GM18498 (cell line): ENCODE measurements around the gene MAGEF1.

ENCODE experiments used
- ATAC-seq: cut with Tn5 transposase; IDR thresholded peaks from one replicate; pipeline ENCODE4 v1.9.1; 2021; ENCODE audit warnings: mild to moderate bottlenecking, moderate library complexity; ENCODE audit not compliant: unreplicated experiment

Gene MAGEF1

GRCh38 chr3:184672977-184673870, 38.6 kb downstream of the MAGEF1 start:
- ATAC-seq = no peak

DNA sequence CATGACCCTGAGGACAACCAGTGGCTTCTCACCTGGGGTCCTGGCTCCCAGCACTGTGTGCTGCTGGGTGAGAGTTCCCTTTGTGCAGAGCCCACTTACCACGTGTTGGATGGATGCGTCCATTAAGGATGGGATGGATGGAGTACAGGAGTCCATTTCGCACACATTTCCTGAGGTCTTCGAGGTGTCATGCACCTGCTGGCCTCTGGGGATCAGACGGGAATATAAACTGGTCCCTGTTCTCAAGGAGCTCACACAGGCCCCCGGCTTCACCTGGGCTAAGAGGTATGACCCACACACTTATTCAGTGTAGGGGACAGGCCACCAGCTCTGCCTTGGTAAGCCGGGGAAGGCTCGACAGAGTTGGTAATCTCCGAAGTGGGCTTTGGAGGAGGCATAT, 39.5 kb downstream of the MAGEF1 start:
- no peak for ATAC-seq

- ATAC-seq = no peak
These were observed 41.7 kb downstream of the MAGEF1 start for GRCh38 chr3:184670091-184670602.

DNA sequence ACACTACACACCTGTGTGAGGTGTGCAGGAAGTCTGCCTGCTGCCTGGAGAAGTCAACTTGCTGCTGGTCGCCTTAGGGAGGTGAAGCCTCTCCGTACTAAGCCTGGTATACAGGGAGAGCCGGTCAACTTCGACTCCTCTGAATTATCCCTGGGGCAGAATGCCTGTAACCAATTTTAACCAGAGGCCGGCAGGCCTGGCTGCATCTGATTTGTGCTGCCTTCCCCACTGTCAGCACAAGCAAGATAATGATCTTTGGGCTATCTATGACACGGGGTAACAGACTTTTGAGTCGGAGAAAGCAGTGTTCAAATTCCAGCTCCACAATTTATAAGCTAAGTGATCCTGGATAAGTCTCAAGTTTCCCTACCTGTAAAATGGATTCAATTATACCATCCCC, 42.3 kb downstream of the MAGEF1 start:
- ATAC-seq = no peak

- ATAC-seq = no peak
These were observed 45.4 kb downstream of the MAGEF1 start for GRCh38 chr3:184666442-184666841.

- ATAC-seq = no peak
These were observed 46.8 kb downstream of the MAGEF1 start for GRCh38 chr3:184665101-184665500.

DNA sequence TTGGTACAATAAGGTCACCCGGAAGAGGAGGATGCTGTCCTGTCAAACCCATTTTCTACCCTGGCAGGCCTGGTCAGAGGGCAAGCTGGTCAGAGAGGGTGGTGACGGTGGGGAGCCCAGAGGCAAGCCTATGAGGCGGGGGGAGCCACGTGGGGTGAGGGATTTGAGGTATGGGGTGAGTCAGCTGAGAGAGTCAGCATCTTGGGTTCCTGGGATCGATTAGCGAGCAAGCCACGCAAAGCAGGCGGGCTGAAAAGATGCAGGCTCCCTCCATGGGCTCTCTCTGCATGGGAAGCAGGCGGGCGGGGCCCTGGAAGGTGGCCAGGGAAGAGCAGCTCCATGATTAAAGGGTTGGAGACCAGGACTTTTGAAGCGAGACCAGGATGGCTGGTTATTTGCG, 48.1 kb downstream of the MAGEF1 start:
- no peak for ATAC-seq

- ATAC-seq = no peak
These were observed 48.5 kb downstream of the MAGEF1 start for GRCh38 chr3:184663356-184663755.

DNA sequence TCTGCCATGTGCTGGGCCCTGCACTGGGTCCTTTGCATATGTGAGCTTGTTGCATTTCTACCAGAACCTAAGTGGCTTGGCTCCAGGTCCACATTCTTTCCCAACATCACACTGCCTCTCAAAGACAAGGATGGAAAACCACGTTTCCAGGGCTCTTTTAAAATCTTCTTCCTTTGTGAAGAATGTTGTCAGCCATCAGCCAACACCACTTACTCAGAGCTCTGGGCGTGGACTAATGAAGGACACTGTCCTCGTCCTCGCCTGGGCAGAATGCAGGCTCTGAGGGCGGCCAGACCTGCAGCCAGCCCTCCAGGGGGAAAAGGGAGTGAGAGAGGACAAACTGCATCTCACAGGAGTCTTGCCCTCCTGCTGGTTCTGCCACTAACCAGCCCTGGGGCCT, 49.7 kb downstream of the MAGEF1 start:
- no peak for ATAC-seq

- no peak for ATAC-seq
These were observed 50.9 kb downstream of the MAGEF1 start for GRCh38 chr3:184660931-184661330.
